Stimulated activated CD4-positive, alpha-beta T cell treated with anti-CD3 and anti-CD28 coated beads, Interleukin-2, amount 100 ng/mL, for 4 hours (primary cell): Measurements from ENCODE around the gene SAP30BP.

ENCODE experiments used
- DNase-seq: peaks from one replicate; pipeline ENCODE4 v3.0.0-alpha.2; 2020; ENCODE audit warnings: low read depth

The SAP30BP gene

GRCh38 chr17:75666959-75667790, at the start of gene SAP30BP, which contains the start of gene RECQL5:
TSS of gene SAP30BP (plus strand) at chr17:75667338. CDS start at chr17:75667373, 35 bp downstream.
TSS of gene RECQL5 (minus strand) at chr17:75667154. CDS start at chr17:75666557, 597 bp downstream.
- peak; percentile 96 for DNase-seq

GRCh38 chr17:75617675-75618074, 49.5 kb upstream of the SAP30BP start:
- no peak for DNase-seq

- DNase-seq = no peak
Observed at GRCh38 chr17:75619506-75620431, 47.4 kb upstream of the SAP30BP start.

DNA sequence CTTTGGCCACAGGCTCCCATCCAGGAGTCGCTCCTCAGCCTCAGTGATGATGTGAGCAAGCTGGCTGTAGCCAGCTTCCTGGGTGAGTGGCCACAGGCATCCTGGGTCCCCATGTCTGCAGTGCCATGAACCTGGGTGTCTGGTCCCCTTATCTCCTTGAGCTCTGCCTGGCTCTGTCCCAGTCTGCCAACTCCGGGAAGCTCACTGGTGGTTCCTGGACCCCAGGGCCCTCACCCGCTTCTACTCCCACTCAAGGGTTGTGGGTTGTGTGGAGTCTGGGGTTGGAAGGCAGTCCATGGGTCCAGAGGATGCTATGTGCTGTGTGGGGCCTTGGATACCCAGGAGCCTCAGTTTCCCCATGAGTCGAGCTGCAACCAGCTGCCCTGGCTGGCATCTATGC, 45.6 kb upstream of the SAP30BP start:
- no peak for DNase-seq

DNA sequence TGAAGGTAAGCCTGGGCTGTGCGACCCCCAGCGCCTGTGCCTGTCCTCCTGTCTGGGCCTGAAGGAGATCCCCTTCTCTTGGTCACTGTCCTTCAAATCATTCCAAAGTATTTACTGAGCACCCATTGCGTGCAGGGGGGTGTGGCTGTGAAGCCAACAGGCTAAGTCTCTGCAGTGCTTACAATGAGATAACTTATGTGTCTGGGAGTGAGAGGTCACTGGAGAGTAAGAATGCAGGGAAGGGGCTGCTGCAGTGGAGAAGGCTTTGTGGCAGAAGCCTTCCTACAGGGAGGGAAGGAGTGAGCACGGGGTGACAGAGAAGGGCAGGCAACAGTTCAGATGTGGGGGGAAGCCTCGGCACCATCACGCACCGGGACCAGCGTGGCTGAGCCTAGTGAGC, 45.1 kb upstream of the SAP30BP start:
- DNase-seq = no peak

DNA sequence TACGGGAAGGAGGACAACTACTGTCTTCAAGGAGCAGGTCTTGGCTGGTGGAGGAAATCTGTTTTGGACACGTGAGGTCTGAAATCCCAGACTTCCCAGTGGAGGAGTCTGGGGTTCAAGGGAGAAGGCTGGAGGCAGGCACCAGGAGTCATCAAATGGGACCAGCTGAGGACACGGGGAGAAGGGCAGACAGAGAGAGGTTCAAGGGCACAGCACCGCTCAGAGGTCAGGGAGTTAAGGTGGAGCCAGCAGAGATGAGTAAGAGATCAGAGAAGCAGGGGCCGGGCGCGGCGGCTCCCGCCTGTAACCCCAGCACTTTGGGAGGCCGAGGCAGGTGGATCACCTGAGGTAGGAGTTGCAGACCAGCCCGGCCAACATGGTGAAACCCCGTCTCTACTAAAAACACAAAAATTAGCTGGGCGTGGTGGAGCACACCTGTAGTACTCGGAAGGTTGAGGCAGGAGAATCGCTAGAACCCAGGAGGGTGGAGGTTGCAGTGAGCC, 44.3 kb upstream of the SAP30BP start:
- no peak for DNase-seq

DNA sequence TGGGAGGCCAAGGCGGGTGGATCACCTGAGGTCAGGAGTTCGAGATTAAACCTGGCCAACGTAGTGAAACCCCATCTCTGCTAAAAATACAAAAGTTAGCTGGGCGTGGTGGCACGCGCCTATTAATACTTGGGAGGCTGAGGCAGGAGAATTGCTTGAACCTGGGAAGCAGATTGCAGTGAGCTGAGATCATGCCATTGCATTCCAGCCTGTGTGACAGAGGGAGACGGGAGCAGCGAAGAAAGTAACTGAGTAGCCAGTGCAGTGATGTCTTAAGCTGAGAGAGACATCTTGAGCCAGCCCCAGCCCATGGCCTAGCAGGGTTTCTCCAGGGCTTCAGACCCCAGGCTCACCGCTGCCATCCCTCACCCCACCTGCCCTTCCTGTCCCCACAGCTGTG, 43.8 kb upstream of the SAP30BP start:
- no peak for DNase-seq

DNA sequence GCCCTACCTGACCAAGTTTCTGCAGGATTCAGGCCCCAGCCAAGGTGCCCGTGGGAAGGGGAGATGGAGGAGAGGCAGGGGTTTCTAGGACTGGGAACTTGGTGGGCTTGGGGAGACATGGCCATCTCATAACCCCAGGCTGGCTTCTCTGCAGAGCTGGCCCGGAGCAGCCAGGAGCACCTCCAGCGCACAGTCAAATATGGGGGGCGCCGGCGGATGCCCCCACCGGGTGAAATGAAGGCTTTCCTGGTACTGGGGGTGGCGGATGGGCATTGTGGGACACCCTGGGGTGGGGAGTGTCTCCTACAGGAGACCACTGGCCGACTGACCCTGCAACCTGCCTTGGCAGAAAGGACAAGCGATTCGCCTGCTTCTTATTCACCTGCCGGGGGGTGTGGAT, 43.1 kb upstream of the SAP30BP start:
- no peak for DNase-seq

DNA sequence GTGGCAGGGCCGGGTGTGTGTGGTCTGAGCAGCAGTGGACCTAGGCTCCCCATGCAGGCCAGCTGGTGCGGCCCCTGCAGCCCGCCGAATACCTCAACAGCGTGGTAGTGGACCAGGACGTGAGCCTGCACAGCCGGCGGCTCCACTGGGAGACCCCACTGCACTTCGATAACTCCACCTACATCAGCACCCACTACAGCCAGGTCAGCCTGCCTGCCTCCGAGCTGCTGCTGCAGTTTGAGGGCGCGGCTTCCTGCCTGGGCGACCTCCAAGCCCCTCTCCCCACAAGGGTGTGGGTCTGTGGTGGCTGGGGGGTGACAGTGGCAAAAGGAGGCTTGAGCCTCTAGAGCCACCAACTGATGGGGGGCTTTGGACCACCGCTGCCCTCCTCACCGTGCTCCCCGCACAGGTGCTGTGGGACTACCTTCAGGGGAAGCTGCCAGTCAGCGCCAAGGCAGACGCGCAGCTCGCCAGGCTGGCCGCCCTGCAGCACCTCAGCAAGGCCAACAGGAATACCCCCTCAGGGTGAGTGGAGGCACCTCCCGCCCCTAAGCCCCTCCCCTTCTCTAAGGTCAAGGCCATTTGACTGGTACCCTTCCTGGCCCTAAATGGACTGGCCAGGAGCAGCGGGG, 42.3 kb upstream of the SAP30BP start:
- no peak for DNase-seq

DNA sequence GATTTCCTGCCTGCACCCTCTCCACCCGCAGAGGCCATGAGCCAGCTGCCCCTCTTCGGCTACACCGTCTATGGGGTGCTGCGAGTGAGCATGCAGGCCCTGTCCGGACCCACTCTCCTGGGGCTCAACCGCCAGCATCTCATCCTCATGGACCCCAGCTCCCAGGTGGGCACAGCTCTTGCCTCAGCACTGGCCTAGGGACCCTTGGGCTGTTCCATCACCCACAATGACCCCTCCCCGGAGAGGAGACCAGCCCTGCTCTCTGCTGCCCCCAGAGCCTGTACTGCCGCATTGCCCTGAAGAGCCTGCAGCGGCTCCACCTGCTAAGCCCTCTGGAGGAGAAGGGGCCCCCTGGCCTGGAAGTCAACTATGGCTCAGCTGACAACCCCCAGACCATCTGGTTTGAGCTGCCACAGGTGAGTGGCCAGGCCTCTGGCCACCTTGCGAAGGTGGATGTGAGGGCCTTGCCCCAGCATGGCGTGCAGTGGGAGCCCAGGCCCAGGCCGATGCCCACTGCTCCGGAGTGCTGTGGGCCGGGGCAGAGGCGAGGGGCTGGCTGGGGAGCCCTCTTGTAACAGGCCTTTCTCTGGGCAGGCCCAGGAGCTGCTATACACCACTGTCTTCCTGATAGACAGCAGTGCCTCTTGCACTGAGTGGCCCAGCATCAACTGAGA, 41.2 kb upstream of the SAP30BP start:
- DNase-seq = no peak

- DNase-seq = no peak
Observed at GRCh38 chr17:75626496-75627038, 40.6 kb upstream of the SAP30BP start.

- DNase-seq = no peak
Observed at GRCh38 chr17:75627094-75627493, 40.0 kb upstream of the SAP30BP start.

DNA sequence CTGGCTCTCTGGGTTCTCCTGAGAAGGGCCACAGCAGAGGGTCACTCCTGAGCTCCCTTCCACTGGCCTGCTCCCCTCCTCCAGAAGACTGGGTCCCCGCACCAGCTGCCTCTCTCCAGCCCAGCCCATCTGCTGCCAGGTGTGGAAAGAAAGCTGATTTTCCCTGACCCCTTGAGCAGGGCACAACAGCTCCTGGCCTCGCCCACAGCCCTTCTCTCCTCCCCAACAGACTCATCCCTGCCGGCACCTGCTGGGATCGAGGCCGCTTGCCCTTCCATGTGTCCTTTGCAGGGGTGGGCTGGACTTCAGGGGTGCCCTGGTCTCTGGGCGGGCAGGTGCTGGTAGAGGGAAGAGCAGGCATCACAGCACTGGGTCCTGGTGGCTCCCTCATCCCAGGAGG, 38.7 kb upstream of the SAP30BP start:
- no peak for DNase-seq

DNA sequence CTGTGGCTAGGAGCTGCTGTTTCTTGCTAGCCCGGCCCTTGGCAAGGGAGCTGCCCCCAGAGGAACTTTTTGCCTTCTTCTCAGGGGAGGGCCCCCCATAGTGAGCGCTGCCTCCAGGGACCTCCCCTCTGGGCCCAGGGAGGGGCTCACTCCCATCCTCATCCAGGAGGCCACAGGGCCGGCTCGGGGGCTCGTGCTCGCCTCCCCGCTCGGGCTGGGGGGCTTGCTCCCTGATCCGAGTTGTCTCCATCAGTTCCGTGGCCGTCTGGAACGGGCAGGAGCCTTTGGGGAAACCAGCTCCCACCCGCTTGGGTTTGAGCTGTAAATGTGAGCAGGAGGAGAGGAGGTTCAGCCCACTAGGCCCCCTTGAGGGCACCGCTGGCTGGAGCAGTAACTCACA, 38.0 kb upstream of the SAP30BP start:
- no peak for DNase-seq

DNA sequence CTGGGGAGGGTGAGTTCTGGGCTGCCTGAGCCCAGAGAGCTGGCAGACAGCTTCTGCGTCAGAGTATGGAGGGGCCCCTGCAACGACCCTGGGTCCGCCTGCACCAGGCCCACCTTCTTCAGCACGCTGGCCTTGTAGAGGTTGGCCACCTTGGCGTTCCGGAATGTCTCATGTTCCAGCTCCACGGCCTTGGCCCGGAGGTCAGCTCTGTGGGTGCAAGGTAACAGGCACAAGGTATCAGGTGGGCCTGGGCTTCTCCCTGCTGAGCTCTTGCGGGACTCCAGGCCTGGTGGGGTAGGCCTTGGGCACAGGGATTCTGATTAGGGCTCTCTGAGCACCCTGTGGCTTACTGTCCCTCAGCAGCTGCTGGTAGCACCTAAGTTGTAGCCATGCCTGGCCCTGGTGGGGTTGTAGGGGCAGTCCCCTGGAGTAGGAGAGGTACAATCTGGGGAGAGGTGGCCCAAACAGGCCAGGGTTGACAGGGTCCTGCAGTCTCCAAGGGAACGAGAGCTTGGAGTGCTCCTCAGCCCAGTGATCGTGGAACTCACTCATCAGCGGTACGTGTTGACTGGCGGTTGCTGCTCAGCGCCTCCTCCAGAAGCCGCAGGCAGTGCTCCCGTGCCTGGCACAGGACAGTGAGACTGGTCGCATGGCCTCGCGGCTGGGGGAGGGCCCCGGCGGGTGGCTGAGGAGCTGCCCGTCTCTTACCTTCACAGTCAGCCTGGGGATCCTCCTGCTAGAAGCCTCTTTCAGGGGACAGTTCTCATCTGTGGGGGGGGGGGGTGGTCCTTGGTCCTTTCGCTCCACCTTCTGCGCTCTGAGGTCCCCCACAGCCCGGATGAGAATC, 36.8 kb upstream of the SAP30BP start:
- no peak for DNase-seq

DNA sequence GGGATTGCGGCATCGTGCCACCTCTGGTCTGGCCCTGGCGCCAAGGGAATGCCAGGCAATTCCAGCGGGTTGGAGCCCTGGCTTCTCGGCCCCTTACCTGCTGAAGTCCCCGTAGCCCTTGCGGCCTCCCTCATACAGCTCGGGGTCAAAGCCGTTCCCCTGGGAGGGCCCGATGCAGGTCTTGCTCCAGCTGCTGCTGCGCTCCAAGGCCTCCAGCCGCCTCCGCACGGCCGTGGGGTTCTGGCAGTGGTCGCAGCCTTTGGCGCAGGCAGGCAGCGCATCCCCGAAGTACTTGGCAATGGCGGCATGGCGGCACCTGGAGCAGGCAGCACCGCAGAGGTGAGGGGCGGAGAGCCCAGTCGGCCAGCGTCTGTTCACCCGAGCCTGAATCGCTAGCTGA, 35.8 kb upstream of the SAP30BP start:
- DNase-seq = no peak

GRCh38 chr17:75632428-75632827, 34.7 kb upstream of the SAP30BP start:
- no peak for DNase-seq

- DNase-seq = peak; percentile 71
Observed at GRCh38 chr17:75632863-75633485, 34.2 kb upstream of the SAP30BP start, which contains the start of gene SMIM5. TSS of gene SMIM5 (plus strand) at chr17:75633434. CDS start at chr17:75640202, 6,768 bp downstream.

DNA sequence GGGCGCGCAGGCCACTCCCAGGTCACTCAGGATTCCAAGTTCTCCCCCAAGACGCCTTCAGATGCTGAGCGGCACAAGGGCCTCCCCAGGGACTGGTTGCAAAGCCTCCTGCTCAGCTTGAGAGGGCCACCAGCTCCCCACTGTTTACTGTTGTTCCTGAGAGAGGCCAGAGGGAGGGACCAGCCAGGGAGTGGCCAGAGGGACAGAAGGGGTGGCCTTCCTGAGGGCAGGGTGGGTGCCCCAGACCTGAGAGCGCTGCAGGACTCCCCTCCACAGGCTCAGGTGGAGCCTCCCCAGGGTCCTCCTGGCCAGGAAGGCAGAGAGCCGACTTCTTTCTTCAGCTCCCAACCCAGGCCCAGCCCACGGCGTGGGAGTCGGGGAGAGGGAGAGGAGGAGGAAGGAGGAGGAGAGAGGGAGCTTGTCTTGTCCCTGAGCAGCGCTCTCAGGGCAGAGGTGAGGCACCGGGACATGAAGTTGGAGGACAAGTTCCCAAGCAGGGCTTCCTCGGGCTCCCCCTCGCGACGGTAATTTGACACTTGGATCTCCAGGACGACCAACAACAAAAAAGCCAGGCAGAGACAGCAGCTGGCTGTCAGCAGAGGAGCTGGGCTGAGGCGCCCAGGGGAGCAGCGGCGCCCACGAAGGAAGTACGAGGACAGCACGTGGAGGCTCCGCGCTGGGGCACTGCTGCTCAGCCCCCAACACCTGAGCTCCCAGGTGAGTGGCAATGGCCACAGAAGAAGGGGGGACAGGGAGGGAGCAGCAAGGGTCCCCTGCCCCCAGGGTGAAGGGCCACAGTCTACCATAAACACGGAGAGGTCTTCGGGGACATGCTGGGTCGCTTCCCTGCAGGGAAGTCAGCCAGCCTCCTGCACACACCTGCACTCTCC, 33.4 kb upstream of the SAP30BP start:
- peak; percentile 33 for DNase-seq
